Activated CD4-positive, alpha-beta T cell treated with anti-CD3 and anti-CD28 coated beads, Interleukin-2, amount 10 ng/mL, durations not matched to agents 7 days and 5 days (primary cell): ENCODE measurements around the gene ALPP. TPM values are rescaled to one million over a fixed set of nuclear protein-coding genes. Genes with fewer than 3 reads are reported as not detected.
"Not testable (repeated sequence)": the region's sequence is repeated elsewhere in the genome, so short reads cannot be mapped to it uniquely, and the experiment has no call there.

Experiments
- CTCF ChIA-PET: fragments of 350-600 bp; sonication (Branson Sonifier 250); formaldehyde crosslinking; loops from one replicate; lab custom pipeline; 2021; ENCODE audit warnings: antibody characterized with exemption; lab: Charles Lee
- POLR2A ChIA-PET: fragments of 350-600 bp; sonication (Branson Sonifier 250); formaldehyde crosslinking; loops from one replicate; lab custom pipeline; 2021; ENCODE audit warnings: antibody characterized with exemption; lab: Charles Lee
- DNase-seq: peaks from one replicate; pipeline ENCODE4 v3.0.0-alpha.2; 2020
- H3K27ac Mint-ChIP-seq: one replicate; pipeline ENCODE4 v1.8.0; 2021; ENCODE audit warnings: mild to moderate bottlenecking, moderate library complexity, mixed read lengths
- H3K27me3 Mint-ChIP-seq: one replicate; pipeline ENCODE4 v1.8.0; 2021; ENCODE audit warnings: mixed read lengths
- H3K36me3 Mint-ChIP-seq: one replicate; pipeline ENCODE4 v1.8.0; 2021; ENCODE audit warnings: low read depth, mixed read lengths
- H3K4me1 Mint-ChIP-seq: one replicate; pipeline ENCODE4 v1.8.0; 2021; ENCODE audit warnings: mixed read lengths
- H3K4me3 Mint-ChIP-seq: one replicate; pipeline ENCODE4 v1.8.0; 2021; ENCODE audit warnings: mild to moderate bottlenecking, moderate library complexity, mixed read lengths
- H3K9me3 Mint-ChIP-seq: one replicate; pipeline ENCODE4 v1.8.0; 2021; ENCODE audit warnings: mixed read lengths
- total RNA-seq, 2 experiments: library from RNA; stranded (reverse); gene quantifications; one replicate each; pipeline ENCODE4 v1.2.3, GENCODE V29; 2021

ALPP gene
- total RNA-seq, result not detected

- H3K27ac Mint-ChIP-seq, H3K4me1 Mint-ChIP-seq, H3K9me3 Mint-ChIP-seq, POLR2A ChIA-PET, H3K4me3 Mint-ChIP-seq, DNase-seq, H3K36me3 Mint-ChIP-seq: not testable (repeated sequence)
- peaks cover 15% of the 10 kb centered on the region for H3K27me3 Mint-ChIP-seq
- CTCF ChIA-PET, result interaction anchor here (1.7 kb wide), 1 partner anchor 13 kb away, joined by 5 read pairs; no protein-coding TSS in a partner anchor
Observed at GRCh38 chr2:232378735-232379151, at the start of gene ALPP. TSS of gene ALPP (plus strand) at chr2:232378751. CDS start at chr2:232378803, 52 bp downstream.

DNA sequence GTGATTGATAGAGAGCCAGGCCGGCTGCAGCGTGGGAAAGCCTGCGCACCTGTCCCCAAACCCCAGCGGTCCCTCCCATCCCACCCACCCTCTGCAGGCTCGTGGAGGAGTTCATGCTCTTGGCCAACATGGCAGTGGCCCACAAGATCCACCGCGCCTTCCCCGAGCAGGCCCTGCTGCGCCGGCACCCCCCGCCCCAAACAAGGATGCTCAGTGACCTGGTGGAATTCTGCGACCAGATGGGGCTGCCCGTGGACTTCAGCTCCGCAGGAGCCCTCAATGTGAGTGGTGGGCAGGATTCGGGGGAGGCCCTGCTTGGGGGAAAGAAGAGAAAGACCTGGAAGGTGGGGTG is 48.9 kb upstream of the ALPP start:
- no peaks in the 10 kb centered on the region for H3K36me3 Mint-ChIP-seq
- no peak for DNase-seq
- H3K9me3 Mint-ChIP-seq, result no peaks in the 10 kb centered on the region
- ChIA-PET CTCF (interaction anchor here (1.2 to 2.0 kb wide), 2 partner anchors 11 to 110 kb away, joined by 3 to 5 read pairs; no protein-coding TSS in a partner anchor), POLR2A (no interaction called here)
- no peak overlapping the region for H3K4me3 Mint-ChIP-seq
- no peaks in the 10 kb centered on the region for H3K27me3 Mint-ChIP-seq
- peaks cover 6% of the 10 kb centered on the region for H3K4me1 Mint-ChIP-seq
- no peak overlapping the region for H3K27ac Mint-ChIP-seq

GRCh38 chr2:232330068-232330999 is 48.2 kb upstream of the ALPP start:
- no peak overlapping the region for H3K4me3 Mint-ChIP-seq
- H3K4me1 Mint-ChIP-seq, result peaks cover 6% of the 10 kb centered on the region
- no peak overlapping the region for H3K27ac Mint-ChIP-seq
- H3K27me3 Mint-ChIP-seq, result no peaks in the 10 kb centered on the region
- DNase-seq, result no peak
- CTCF ChIA-PET, result interaction anchor here (2.0 kb wide), 1 partner anchor 109 kb away, joined by 5 read pairs; no protein-coding TSS in a partner anchor
- no peaks in the 10 kb centered on the region for H3K36me3 Mint-ChIP-seq
- POLR2A ChIA-PET, result no interaction called here
- no peaks in the 10 kb centered on the region for H3K9me3 Mint-ChIP-seq

- DNase-seq, POLR2A ChIA-PET, H3K36me3 Mint-ChIP-seq, H3K4me3 Mint-ChIP-seq, H3K9me3 Mint-ChIP-seq, H3K27me3 Mint-ChIP-seq, H3K27ac Mint-ChIP-seq, H3K4me1 Mint-ChIP-seq: not testable (repeated sequence)
- CTCF ChIA-PET, result interaction anchor here (2.0 kb wide), 1 partner anchor 108 kb away, joined by 5 read pairs; no protein-coding TSS in a partner anchor
Observed at GRCh38 chr2:232331061-232331460, 47.5 kb upstream of the ALPP start.

- CTCF ChIA-PET, result interaction anchor here (2.0 kb wide), 1 partner anchor 108 kb away, joined by 5 read pairs; no protein-coding TSS in a partner anchor
- H3K9me3 Mint-ChIP-seq, H3K4me3 Mint-ChIP-seq, H3K27ac Mint-ChIP-seq, DNase-seq, H3K27me3 Mint-ChIP-seq, H3K4me1 Mint-ChIP-seq, POLR2A ChIA-PET, H3K36me3 Mint-ChIP-seq: not testable (repeated sequence)
Observed at GRCh38 chr2:232331641-232332040, 46.9 kb upstream of the ALPP start.

- not testable (repeated sequence) for DNase-seq, H3K4me3 Mint-ChIP-seq
Observed at GRCh38 chr2:232332244-232332939, 46.2 kb upstream of the ALPP start.

DNA sequence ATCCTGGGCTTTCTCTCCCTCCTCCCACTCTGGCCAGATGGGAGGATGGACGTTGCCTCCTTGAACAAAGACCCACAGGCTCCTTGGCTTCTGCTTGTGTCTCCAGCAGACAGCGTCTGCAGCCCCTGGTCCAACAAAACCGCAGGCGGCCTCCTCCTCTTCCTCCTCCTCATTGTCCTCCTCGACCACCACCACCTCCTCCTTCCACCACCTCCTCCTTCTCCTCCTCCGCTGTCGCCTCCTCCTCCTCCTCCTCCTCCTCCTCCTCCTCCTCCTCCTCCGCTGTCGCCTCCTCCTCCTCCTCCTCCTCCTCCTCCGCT is 45.7 kb upstream of the ALPP start:
- Mint-ChIP-seq H3K36me3 (no peaks in the 10 kb centered on the region), H3K27ac (no peak overlapping the region), H3K27me3 (no peaks in the 10 kb centered on the region), H3K4me3 (no peak overlapping the region), H3K9me3 (no peaks in the 10 kb centered on the region), H3K4me1 (no peaks in the 10 kb centered on the region)
- DNase-seq, result no peak
- ChIA-PET CTCF (interaction anchor here (1.2 kb wide), 1 partner anchor 14 kb away, joined by 3 read pairs; no protein-coding TSS in a partner anchor), POLR2A (no interaction called here)

More at GRCh38 chr2:232332244-232332939, 46.2 kb upstream of the ALPP start:
- POLR2A ChIA-PET, H3K27me3 Mint-ChIP-seq, H3K4me1 Mint-ChIP-seq, H3K9me3 Mint-ChIP-seq, H3K36me3 Mint-ChIP-seq, H3K27ac Mint-ChIP-seq, CTCF ChIA-PET: not testable (repeated sequence)

GRCh38 chr2:232333361-232334135 is 45.0 kb upstream of the ALPP start:
- H3K9me3 Mint-ChIP-seq, result no peaks in the 10 kb centered on the region
- H3K27ac Mint-ChIP-seq, result no peak overlapping the region
- H3K36me3 Mint-ChIP-seq, result no peaks in the 10 kb centered on the region
- POLR2A ChIA-PET, result no interaction called here
- no peaks in the 10 kb centered on the region for H3K4me1 Mint-ChIP-seq
- CTCF ChIA-PET, result interaction anchor here (1.2 kb wide), 1 partner anchor 13 kb away, joined by 3 read pairs; no protein-coding TSS in a partner anchor
- DNase-seq, result peak; percentile 1
- no peaks in the 10 kb centered on the region for H3K27me3 Mint-ChIP-seq
- H3K4me3 Mint-ChIP-seq, result no peak overlapping the region

GRCh38 chr2:232334136-232334884 is 44.2 kb upstream of the ALPP start:
- H3K4me3 Mint-ChIP-seq, H3K9me3 Mint-ChIP-seq, H3K36me3 Mint-ChIP-seq, H3K27me3 Mint-ChIP-seq, POLR2A ChIA-PET, H3K27ac Mint-ChIP-seq, H3K4me1 Mint-ChIP-seq, CTCF ChIA-PET: not testable (repeated sequence)
- DNase-seq, result peak; percentile 5

- DNase-seq, H3K9me3 Mint-ChIP-seq, H3K27me3 Mint-ChIP-seq, H3K27ac Mint-ChIP-seq, H3K4me3 Mint-ChIP-seq, H3K4me1 Mint-ChIP-seq, POLR2A ChIA-PET, H3K36me3 Mint-ChIP-seq: not testable (repeated sequence)
- CTCF ChIA-PET, result interaction anchor here (1.0 to 1.1 kb wide), 2 partner anchors 12 kb away, joined by 3 read pairs; no protein-coding TSS in a partner anchor
Observed at GRCh38 chr2:232334885-232335205, 43.7 kb upstream of the ALPP start.

DNA sequence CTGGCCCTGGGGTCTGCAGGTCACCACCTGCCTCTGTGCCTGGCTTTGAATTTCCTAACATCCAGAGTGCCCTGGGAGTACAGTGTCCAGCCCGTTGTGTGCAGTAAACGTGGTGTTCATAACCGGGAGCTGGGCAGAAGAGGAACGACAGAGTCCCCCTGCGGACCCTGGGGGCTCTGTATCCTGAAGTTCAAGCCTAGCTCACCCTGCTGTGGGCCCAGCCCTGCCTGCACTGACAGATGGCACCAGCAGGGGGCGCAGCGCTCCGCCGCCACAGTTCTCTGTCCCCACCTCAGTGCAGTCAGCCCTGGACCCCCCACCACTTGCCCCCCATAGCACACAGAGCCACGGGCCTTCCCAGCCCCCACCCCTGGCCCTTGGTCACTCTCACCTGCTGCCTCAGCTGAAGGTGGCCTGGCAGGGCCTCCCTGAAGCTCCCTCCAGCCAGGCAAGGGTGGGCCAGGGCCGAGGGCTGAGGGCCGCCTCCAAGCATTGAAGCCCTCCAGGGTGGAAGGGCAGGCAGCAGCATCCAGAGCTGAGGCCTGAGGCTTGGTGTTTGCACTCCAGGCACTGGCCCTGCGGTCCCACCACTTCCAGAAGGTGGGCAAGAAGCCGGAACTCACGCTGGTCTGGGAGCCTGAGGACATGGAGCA is 43.2 kb upstream of the ALPP start:
- H3K36me3 Mint-ChIP-seq, POLR2A ChIA-PET, H3K27ac Mint-ChIP-seq, H3K4me3 Mint-ChIP-seq, H3K27me3 Mint-ChIP-seq, H3K9me3 Mint-ChIP-seq, H3K4me1 Mint-ChIP-seq: not testable (repeated sequence)
- CTCF ChIA-PET, result interaction anchor here (1.0 to 1.2 kb wide), 4 partner anchors 9 to 54 kb away, joined by 3 read pairs; no protein-coding TSS in a partner anchor
- peak; percentile 5 for DNase-seq

DNA sequence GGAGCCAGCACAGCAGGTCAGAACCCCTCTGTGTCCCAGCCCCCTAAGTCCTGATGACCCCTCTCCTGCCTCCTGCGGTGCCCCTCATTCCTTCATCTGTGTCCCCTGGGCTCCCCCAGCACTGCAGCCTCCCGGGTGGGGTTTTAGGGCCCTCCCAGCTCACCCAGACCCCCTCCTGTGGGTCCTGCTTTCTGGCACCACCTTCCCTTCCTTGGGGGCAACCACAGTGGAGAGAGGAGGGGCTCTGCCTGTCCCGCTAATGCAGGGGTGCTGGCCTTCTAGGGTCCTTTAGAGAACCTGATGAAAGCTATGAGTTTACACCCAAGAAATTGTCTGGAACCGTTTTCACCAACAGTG is 42.7 kb upstream of the ALPP start:
- POLR2A ChIA-PET, result no interaction called here
- Mint-ChIP-seq H3K36me3 (no peaks in the 10 kb centered on the region), H3K4me3 (no peak overlapping the region), H3K4me1 (no peaks in the 10 kb centered on the region), H3K27me3 (no peaks in the 10 kb centered on the region), H3K27ac (no peak overlapping the region), H3K9me3 (no peaks in the 10 kb centered on the region)
- CTCF ChIA-PET, result interaction anchor here (1.0 to 1.2 kb wide), 4 partner anchors 10 to 55 kb away, joined by 3 read pairs; no protein-coding TSS in a partner anchor
- peak; percentile 1 for DNase-seq
